ENCODE results near the gene TNFSF8. TPM values are rescaled to one million over a fixed set of nuclear protein-coding genes. Genes with fewer than 3 reads are reported as not detected.

The TNFSF8 gene
- total RNA-seq, 6 experiments from 2014 or later, result not detected

- H3K36me3 Mint-ChIP-seq (ENCODE audit: low read depth), result no peaks in the 10 kb centered on the region; the same call in 1 of the 2 replicates
- TF ChIP-seq, protein P1, sequence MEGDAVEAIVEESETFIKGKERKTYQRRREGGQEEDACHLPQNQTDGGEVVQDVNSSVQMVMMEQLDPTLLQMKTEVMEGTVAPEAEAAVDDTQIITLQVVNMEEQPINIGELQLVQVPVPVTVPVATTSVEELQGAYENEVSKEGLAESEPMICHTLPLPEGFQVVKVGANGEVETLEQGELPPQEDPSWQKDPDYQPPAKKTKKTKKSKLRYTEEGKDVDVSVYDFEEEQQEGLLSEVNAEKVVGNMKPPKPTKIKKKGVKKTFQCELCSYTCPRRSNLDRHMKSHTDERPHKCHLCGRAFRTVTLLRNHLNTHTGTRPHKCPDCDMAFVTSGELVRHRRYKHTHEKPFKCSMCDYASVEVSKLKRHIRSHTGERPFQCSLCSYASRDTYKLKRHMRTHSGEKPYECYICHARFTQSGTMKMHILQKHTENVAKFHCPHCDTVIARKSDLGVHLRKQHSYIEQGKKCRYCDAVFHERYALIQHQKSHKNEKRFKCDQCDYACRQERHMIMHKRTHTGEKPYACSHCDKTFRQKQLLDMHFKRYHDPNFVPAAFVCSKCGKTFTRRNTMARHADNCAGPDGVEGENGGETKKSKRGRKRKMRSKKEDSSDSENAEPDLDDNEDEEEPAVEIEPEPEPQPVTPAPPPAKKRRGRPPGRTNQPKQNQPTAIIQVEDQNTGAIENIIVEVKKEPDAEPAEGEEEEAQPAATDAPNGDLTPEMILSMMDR (IDR thresholded peaks at IDR 0.05), result no peak
- peaks cover 15% of the 10 kb centered on the region for H3K4me1 Mint-ChIP-seq (ENCODE audit: low read depth)
These were observed 30.4 kb downstream of the TNFSF8 start for GRCh38 chr9:114899995-114900394.

GRCh38 chr9:114899461-114899860 lies 30.9 kb downstream of the TNFSF8 start:
- Mint-ChIP-seq H3K4me1 (ENCODE audit: low read depth) (peaks cover 21% of the 10 kb centered on the region), H3K36me3 (ENCODE audit: low read depth) (no peaks in the 10 kb centered on the region; the same call in 1 of the 2 replicates), H3K27ac (no peak overlapping the region), H3K27me3 (ENCODE audit: insufficient read depth) (no peaks in the 10 kb centered on the region), H3K9me3 (no peaks in the 10 kb centered on the region), H3K4me3 (no peak overlapping the region)
- TF ChIP-seq, protein P1 (IDR thresholded peaks at IDR 0.05), result no peak
- DNase-seq, result no peak

More at GRCh38 chr9:114899995-114900394, 30.4 kb downstream of the TNFSF8 start:
- no peak overlapping the region; the same call in none of the 2 replicates for H3K27ac Mint-ChIP-seq
- no peaks in the 10 kb centered on the region for H3K27me3 Mint-ChIP-seq (ENCODE audit: insufficient read depth)
- H3K9me3 Mint-ChIP-seq, result no peaks in the 10 kb centered on the region
- DNase-seq, result no peak
- H3K4me3 Mint-ChIP-seq, result no peak overlapping the region

GRCh38 chr9:114898741-114899140 lies 31.6 kb downstream of the TNFSF8 start:
- no peaks in the 10 kb centered on the region for H3K27me3 Mint-ChIP-seq (ENCODE audit: insufficient read depth)
- peaks cover 28% of the 10 kb centered on the region for H3K4me1 Mint-ChIP-seq (ENCODE audit: low read depth)
- TF ChIP-seq, protein P1 (IDR thresholded peaks at IDR 0.05), result no peak
- DNase-seq, result no peak
- H3K9me3 Mint-ChIP-seq, result no peaks in the 10 kb centered on the region
- H3K27ac Mint-ChIP-seq, result no peak overlapping the region
- no peak overlapping the region for H3K4me3 Mint-ChIP-seq
- H3K36me3 Mint-ChIP-seq (ENCODE audit: low read depth), result no peaks in the 10 kb centered on the region; the same call in 1 of the 2 replicates

- peaks cover 40% of the 10 kb centered on the region for H3K4me1 Mint-ChIP-seq (ENCODE audit: low read depth)
- no peaks in the 10 kb centered on the region; the same call in 1 of the 2 replicates for H3K36me3 Mint-ChIP-seq (ENCODE audit: low read depth)
- no peaks in the 10 kb centered on the region for H3K9me3 Mint-ChIP-seq
- TF ChIP-seq, protein P1 (IDR thresholded peaks at IDR 0.05), result no peak
- no peak overlapping the region for H3K27ac Mint-ChIP-seq
- no peak for DNase-seq
- H3K4me3 Mint-ChIP-seq, result no peak overlapping the region
- no peaks in the 10 kb centered on the region for H3K27me3 Mint-ChIP-seq (ENCODE audit: insufficient read depth)
These were observed 33.2 kb downstream of the TNFSF8 start for GRCh38 chr9:114897196-114897595.

GRCh38 chr9:114896344-114896743 lies 34.0 kb downstream of the TNFSF8 start:
- Mint-ChIP-seq H3K36me3 (ENCODE audit: low read depth) (peaks cover 2% of the 10 kb centered on the region; the same call in 1 of the 2 replicates), H3K27ac (peak overlapping the region; percentile 93; the same call in 1 of the 2 replicates), H3K4me1 (ENCODE audit: low read depth) (peaks cover 41% of the 10 kb centered on the region), H3K9me3 (0 out of 2 replicates have a peak, but pooled peaks cover 3% of the 10 kb centered on the region), H3K27me3 (ENCODE audit: insufficient read depth) (no peaks in the 10 kb centered on the region), H3K4me3 (no peak overlapping the region)
- TF ChIP-seq, protein P1 (IDR thresholded peaks at IDR 0.05), result no peak
- DNase-seq, result no peak

Measured in HFFc6 (cell line).